ENCODE results near the gene TMX2.

DNA sequence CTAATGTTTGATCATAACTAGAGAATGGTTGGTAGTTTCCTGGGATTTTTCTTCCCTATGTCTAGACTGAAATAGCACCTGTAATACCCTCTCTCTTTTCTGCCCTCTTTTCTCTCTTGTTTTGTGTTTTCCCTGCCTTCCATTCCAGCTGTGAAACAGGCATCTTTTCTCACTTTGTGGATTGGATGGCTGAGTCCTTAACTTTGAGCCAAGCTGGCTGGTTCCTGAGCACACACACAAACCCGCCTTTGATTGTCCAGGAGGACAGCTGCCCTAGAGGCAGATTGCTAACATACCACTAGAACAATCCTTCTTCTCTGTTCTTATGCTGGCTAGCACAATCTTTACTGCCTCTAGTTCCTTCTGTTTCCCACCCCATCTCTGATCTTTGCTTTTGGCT, 66.9 kb downstream of the TMX2 start:
- no peak for TF ChIP-seq TSHZ2 (CRISPR knock-in tag; IDR thresholded peaks at IDR 0.05)
- TF ChIP-seq BACH2 (CRISPR knock-in tag; IDR thresholded peaks at IDR 0.05; ENCODE audit: borderline replicate concordance) = no peak
- no peak for TF ChIP-seq ZFP3 (CRISPR knock-in tag; IDR thresholded peaks at IDR 0.05)
- no peak for TF ChIP-seq ZNF565 (CRISPR knock-in tag; conservative IDR thresholded peaks at IDR 0.05; ENCODE audit: low read depth)
- TF ChIP-seq CREB5 (CRISPR knock-in tag; IDR thresholded peaks at IDR 0.05; ENCODE audit: low read depth) = no peak
- TF ChIP-seq TCF4 (CRISPR knock-in tag; IDR thresholded peaks at IDR 0.05; ENCODE audit: borderline replicate concordance) = no peak
- TF ChIP-seq POU6F1 (CRISPR knock-in tag; IDR thresholded peaks at IDR 0.05; ENCODE audit: borderline replicate concordance, low read depth) = no peak
- TF ChIP-seq RARB (CRISPR knock-in tag; IDR thresholded peaks at IDR 0.05) = no peak
- TF ChIP-seq TOX (CRISPR knock-in tag; IDR thresholded peaks at IDR 0.05; ENCODE audit: borderline replicate concordance) = no peak
